Natural killer cell (primary cell): Measurements from ENCODE around the gene OLFM2. TPM values are rescaled to one million over a fixed set of nuclear protein-coding genes. Genes with fewer than 3 reads are reported as not detected.

Source experiments
- ATAC-seq, 3 donors: fragments of 150-1000 bp in 2 of 3; fragments of 200-7000 bp in 1 of 3; cut with Tn5 transposase; 1 replicate in 1 of 3; 2 replicates in 2 of 3; pipeline ENCODE4 v1.10.0; 2021; ENCODE audit warnings: mild to moderate bottlenecking in 2 of 3, moderate library complexity in 2 of 3
- DNase-seq, 2 donors: peaks; one replicate each; pipeline versions ENCODE4 v3.0.0 to v3.0.0-alpha.2; 2013 to 2021; ENCODE audit warnings: mixed read lengths in 1 of 2
- H3K27ac ChIP-seq: one replicate; pipeline ENCODE4 v1.5.1; 2013; ENCODE audit warnings: mild to moderate bottlenecking, low read length
- H3K27me3 ChIP-seq: one replicate; pipeline ENCODE4 v1.6.1; 2013; ENCODE audit warnings: low read length; ENCODE audit not compliant: control insufficient read depth, insufficient read depth
- H3K36me3 ChIP-seq: one replicate; pipeline ENCODE4 v1.6.1; 2013; ENCODE audit warnings: low read length; ENCODE audit not compliant: control insufficient read depth, insufficient read depth
- H3K4me1 ChIP-seq: one replicate; pipeline ENCODE4 v1.6.1; 2013; ENCODE audit warnings: low read length; ENCODE audit not compliant: control insufficient read depth, insufficient read depth
- H3K4me3 ChIP-seq: one replicate; pipeline ENCODE4 v1.5.1; 2013; ENCODE audit warnings: low read length
- H3K9me3 ChIP-seq: one replicate; pipeline ENCODE4 v1.6.1; 2013; ENCODE audit warnings: low read length; ENCODE audit not compliant: control insufficient read depth, insufficient read depth
- H3K27ac Mint-ChIP-seq, 2 donors: one replicate each; pipeline ENCODE4 v1.8.0; 2022; ENCODE audit warnings: mild to moderate bottlenecking in 2 of 2, mixed read lengths in 2 of 2, moderate library complexity in 1 of 2
- H3K27me3 Mint-ChIP-seq, 2 donors: one replicate each; pipeline ENCODE4 v1.8.0; 2022; ENCODE audit warnings: low read depth in 2 of 2, mixed read lengths in 2 of 2
- H3K36me3 Mint-ChIP-seq: one replicate; pipeline ENCODE4 v1.8.0; 2022; ENCODE audit warnings: mixed read lengths
- H3K4me1 Mint-ChIP-seq, 2 donors: one replicate each; pipeline ENCODE4 v1.8.0; 2022; ENCODE audit warnings: mixed read lengths in 2 of 2
- H3K4me3 Mint-ChIP-seq: one replicate; pipeline ENCODE4 v1.8.0; 2022; ENCODE audit warnings: mild to moderate bottlenecking, moderate library complexity, mixed read lengths
- H3K9me3 Mint-ChIP-seq, 2 donors: one replicate each; pipeline ENCODE4 v1.8.0; 2022; ENCODE audit warnings: mixed read lengths in 2 of 2
- WGBS: methylation state at CpG from one replicate; pipeline ENCODE4 v1.1.7; 2013; ENCODE audit warnings: missing lambda C conversion rate; ENCODE audit not compliant: insufficient coverage; 5-methylcytosine and 5-hydroxymethylcytosine counted together
- intact Hi-C: fragments of 100-400 bp; cut with micrococcal nuclease; formaldehyde crosslinking; loops from one replicate; pipeline ENCODE4 v1.14.2; 2022
- total RNA-seq, 4 donors: library from RNA; stranded (reverse); fragments of 120-200 nt in 1 of 4; gene quantifications; one replicate each; pipeline versions ENCODE4 v1.2.3 to v1.2.4, GENCODE V29; 2013 to 2022
- TF ChIP-seq, protein P1 (sequence below): fragments of 200-600 bp; IDR thresholded peaks from one replicate; pipeline ENCODE4 v1.8.0; 2022; ENCODE audit warnings: antibody characterized with exemption

OLFM2 gene
- total RNA-seq, 3 donors from 2014 or later (not counting 1 experiment from before 2014, with no cell fraction given) = 1.5 to 3.3 (median 2.0) TPM

DNA sequence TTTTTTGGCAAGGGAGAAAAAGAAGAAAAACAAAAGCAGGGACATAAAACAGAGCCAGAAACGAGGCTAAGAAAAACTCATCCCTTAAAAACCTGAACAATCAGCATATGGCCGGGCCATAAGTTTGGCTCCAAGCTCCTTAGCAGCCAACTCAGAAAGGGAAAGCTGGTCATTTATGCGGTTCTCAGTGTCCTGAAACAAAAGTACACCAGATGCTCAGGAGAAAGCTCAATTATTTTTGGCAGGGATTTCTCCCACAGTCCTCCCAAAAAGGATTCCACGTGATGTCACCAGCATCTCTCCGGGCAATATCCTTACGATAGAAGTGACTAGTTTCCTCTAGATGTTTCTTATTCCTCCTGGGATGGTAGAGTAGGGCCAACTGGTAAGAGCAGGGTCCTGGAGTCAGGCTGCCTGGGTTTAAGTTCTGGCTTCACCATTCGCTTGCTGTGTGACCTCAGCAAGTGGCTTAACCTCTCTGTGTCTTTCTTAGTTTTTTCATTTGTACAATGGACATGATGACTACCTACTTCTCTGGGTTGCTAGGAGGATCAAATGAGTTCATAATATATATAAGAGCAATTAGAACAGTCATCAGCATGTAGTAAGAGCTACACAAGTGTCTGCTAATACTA lies 67.2 kb downstream of the OLFM2 start:
- H3K4me3 Mint-ChIP-seq = no peak overlapping the region
- no peaks in the 10 kb centered on the region for H3K27me3 Mint-ChIP-seq
- H3K4me1 Mint-ChIP-seq = peaks cover 18% of the 10 kb centered on the region in 2 donors
- 89% methylated on average over 7 of the region's 7 CpGs for WGBS
- TF ChIP-seq, protein P1, sequence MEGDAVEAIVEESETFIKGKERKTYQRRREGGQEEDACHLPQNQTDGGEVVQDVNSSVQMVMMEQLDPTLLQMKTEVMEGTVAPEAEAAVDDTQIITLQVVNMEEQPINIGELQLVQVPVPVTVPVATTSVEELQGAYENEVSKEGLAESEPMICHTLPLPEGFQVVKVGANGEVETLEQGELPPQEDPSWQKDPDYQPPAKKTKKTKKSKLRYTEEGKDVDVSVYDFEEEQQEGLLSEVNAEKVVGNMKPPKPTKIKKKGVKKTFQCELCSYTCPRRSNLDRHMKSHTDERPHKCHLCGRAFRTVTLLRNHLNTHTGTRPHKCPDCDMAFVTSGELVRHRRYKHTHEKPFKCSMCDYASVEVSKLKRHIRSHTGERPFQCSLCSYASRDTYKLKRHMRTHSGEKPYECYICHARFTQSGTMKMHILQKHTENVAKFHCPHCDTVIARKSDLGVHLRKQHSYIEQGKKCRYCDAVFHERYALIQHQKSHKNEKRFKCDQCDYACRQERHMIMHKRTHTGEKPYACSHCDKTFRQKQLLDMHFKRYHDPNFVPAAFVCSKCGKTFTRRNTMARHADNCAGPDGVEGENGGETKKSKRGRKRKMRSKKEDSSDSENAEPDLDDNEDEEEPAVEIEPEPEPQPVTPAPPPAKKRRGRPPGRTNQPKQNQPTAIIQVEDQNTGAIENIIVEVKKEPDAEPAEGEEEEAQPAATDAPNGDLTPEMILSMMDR = no peak
- no peak overlapping the region for H3K27ac Mint-ChIP-seq
- no peak overlapping the region for H3K27ac ChIP-seq
- no peaks in the 10 kb centered on the region for H3K9me3 ChIP-seq
- H3K36me3 ChIP-seq = no peaks in the 10 kb centered on the region
- peaks cover 28% of the 10 kb centered on the region for H3K4me1 ChIP-seq
- H3K4me3 ChIP-seq = no peak overlapping the region
- intact Hi-C loops = no loop called here
- ATAC-seq = no peak
- H3K9me3 Mint-ChIP-seq = no peaks in the 10 kb centered on the region
- DNase-seq = no peak
- H3K27me3 ChIP-seq = no peaks in the 10 kb centered on the region
- no peaks in the 10 kb centered on the region for H3K36me3 Mint-ChIP-seq

DNA sequence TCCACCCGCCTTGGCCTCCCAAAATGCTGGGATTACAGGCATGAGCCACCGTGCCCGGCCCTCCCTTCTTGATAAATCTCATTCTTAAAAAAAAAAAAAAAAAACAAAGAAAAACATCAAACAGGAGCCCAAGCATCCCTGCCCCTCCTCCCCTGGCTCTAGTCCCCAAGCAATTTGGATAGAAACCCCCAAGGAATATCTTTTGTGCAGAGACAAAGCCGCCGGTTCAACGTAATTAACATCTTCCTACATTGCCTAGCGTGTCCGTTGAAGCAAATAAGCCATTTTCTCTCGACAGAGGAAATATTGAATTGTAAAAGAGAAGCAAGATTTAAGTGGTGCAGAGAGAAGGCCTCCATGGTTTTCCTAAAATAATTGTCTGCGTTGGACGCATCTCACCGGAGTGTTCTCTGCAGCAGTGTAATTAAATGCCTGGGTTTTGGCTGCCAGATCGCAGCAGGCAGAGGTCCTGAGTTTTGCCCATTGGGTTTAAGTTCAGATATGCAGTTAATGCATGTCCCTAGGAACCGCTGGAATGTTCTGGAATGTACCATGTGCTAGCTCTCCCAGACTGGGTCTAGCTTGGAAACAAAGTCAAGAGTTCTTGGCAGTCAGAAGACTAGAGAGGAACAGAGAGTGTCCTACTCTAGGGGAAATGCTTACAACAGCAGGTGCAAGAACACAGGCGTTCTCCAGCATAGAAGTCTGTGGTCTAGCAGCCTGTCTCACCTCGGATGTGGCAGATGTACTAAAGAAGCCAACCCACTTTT lies 70.4 kb downstream of the OLFM2 start:
- TF ChIP-seq, protein P1 = no peak
- ATAC-seq = peak; percentile 84 to 99 (median 95)
- H3K36me3 Mint-ChIP-seq = no peaks in the 10 kb centered on the region
- H3K4me1 ChIP-seq = peaks cover 36% of the 10 kb centered on the region
- H3K4me1 Mint-ChIP-seq = peaks cover 25 to 29% of the 10 kb centered on the region in 2 donors
- H3K4me3 Mint-ChIP-seq = peak overlapping the region; percentile 65
- 78% methylated on average over 16 of the region's 16 CpGs for WGBS
- intact Hi-C loops = no loop called here
- no peaks in the 10 kb centered on the region for H3K9me3 ChIP-seq
- no peak overlapping the region for H3K27ac ChIP-seq
- no peak overlapping the region for H3K4me3 ChIP-seq
- peak; percentile 29 to 80 for DNase-seq
- no peaks in the 10 kb centered on the region for H3K27me3 Mint-ChIP-seq
- peak overlapping the region in 1 of 2 donors; percentile 49 for H3K27ac Mint-ChIP-seq
- H3K36me3 ChIP-seq = no peaks in the 10 kb centered on the region
- H3K27me3 ChIP-seq = no peaks in the 10 kb centered on the region
- no peaks in the 10 kb centered on the region for H3K9me3 Mint-ChIP-seq

DNA sequence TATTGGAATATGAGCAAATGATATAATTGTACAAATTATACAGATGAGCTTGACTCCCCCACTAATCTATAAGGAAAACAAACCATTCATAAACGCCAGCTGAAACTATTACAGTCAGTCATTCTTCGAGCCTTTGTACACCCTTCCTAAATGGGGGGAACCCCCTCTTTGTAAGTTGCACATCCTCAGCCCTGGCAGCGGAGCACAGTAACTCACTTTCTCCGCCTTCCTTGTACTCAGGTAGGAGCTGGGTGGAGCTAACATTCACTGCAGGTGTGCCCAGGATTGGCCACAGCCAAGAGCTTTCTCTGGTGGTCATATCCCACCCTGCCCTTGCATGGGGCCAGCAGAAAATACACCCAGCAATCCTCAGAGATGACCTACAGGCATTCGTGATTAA lies 72.6 kb downstream of the OLFM2 start:
- H3K27ac ChIP-seq = no peak overlapping the region
- intact Hi-C loops = no loop called here
- no peak overlapping the region for H3K27ac Mint-ChIP-seq
- no peaks in the 10 kb centered on the region for H3K36me3 Mint-ChIP-seq
- H3K9me3 ChIP-seq = no peaks in the 10 kb centered on the region
- H3K4me3 Mint-ChIP-seq = no peak overlapping the region
- H3K4me1 ChIP-seq = peaks cover 38% of the 10 kb centered on the region
- no peaks in the 10 kb centered on the region for H3K27me3 ChIP-seq
- no peaks in the 10 kb centered on the region for H3K36me3 ChIP-seq
- WGBS = 83% methylated on average over 5 of the region's 5 CpGs
- H3K27me3 Mint-ChIP-seq = no peaks in the 10 kb centered on the region
- TF ChIP-seq, protein P1 = no peak
- H3K4me1 Mint-ChIP-seq = peaks cover 32 to 38% of the 10 kb centered on the region in 2 donors
- H3K4me3 ChIP-seq = no peak overlapping the region
- H3K9me3 Mint-ChIP-seq = no peaks in the 10 kb centered on the region
- no peak for ATAC-seq
- DNase-seq = peak in 1 of 2 donors; percentile 61
